GM19351 (cell line): ENCODE data around the gene LRTM2.

Experiments used
- ATAC-seq: cut with Tn5 transposase; IDR thresholded peaks from one replicate; pipeline ENCODE4 v1.9.1; 2021; ENCODE audit warnings: mild to moderate bottlenecking, moderate library complexity; ENCODE audit not compliant: unreplicated experiment

Gene LRTM2

GRCh38 chr12:1864456-1864855 is 44.1 kb downstream of the LRTM2 start:
- ATAC-seq = no peak

GRCh38 chr12:1864867-1865266 is 44.5 kb downstream of the LRTM2 start:
- no peak for ATAC-seq

GRCh38 chr12:1865284-1865866 is 45.0 kb downstream of the LRTM2 start:
- no peak for ATAC-seq

GRCh38 chr12:1869145-1869544 is 48.8 kb downstream of the LRTM2 start:
- no peak for ATAC-seq

GRCh38 chr12:1870086-1870485 is 49.7 kb downstream of the LRTM2 start:
- ATAC-seq = no peak

GRCh38 chr12:1870998-1871917 is 50.9 kb downstream of the LRTM2 start:
- ATAC-seq = no peak

GRCh38 chr12:1872001-1872400 is 51.6 kb downstream of the LRTM2 start:
- ATAC-seq = no peak

- ATAC-seq = no peak
Observed at GRCh38 chr12:1872448-1872847, 52.1 kb downstream of the LRTM2 start.

- no peak for ATAC-seq
Observed at GRCh38 chr12:1873531-1874510, 53.5 kb downstream of the LRTM2 start.

- ATAC-seq = no peak
Observed at GRCh38 chr12:1875608-1876007, 55.2 kb downstream of the LRTM2 start.

GRCh38 chr12:1876086-1876485 is 55.7 kb downstream of the LRTM2 start:
- no peak for ATAC-seq

GRCh38 chr12:1877169-1877878 is 57.0 kb downstream of the LRTM2 start:
- ATAC-seq = no peak

GRCh38 chr12:1878214-1878613 is 57.8 kb downstream of the LRTM2 start:
- no peak for ATAC-seq

- no peak for ATAC-seq
Observed at GRCh38 chr12:1878695-1879094, 58.3 kb downstream of the LRTM2 start.

GRCh38 chr12:1879633-1880032 is 59.3 kb downstream of the LRTM2 start:
- ATAC-seq = no peak

GRCh38 chr12:1880153-1880845 is 59.9 kb downstream of the LRTM2 start:
- no peak for ATAC-seq

- no peak for ATAC-seq
Observed at GRCh38 chr12:1880876-1881275, 60.5 kb downstream of the LRTM2 start.

GRCh38 chr12:1881301-1881700 is 60.9 kb downstream of the LRTM2 start:
- no peak for ATAC-seq

- no peak for ATAC-seq
Observed at GRCh38 chr12:1881936-1882335, 61.6 kb downstream of the LRTM2 start.

GRCh38 chr12:1882405-1882804 is 62.0 kb downstream of the LRTM2 start:
- ATAC-seq = no peak
